H1 (cell line): ENCODE measurements around the gene NUAK1. TPM values are rescaled to one million over a fixed set of nuclear protein-coding genes. Genes with fewer than 3 reads are reported as not detected.

ENCODE experiments used
- CTCF ChIA-PET: fragments of 300-600 bp; sonication (Branson Sonifier 250); formaldehyde crosslinking; loops from one replicate; lab custom pipeline; 2021; ENCODE audit not compliant: partially characterized antibody; lab: Charles Lee
- POLR2A ChIA-PET: fragments of 300-600 bp; sonication (Branson Sonifier 250); formaldehyde crosslinking; loops from one replicate; lab custom pipeline; 2021; ENCODE audit warnings: inconsistent platforms; ENCODE audit not compliant: partially characterized antibody; lab: Charles Lee
- DNase-seq, 2 experiments: peaks; one replicate each; pipeline versions ENCODE4 v3.0.0 to v3.0.0-alpha.2; 2010 to 2022; ENCODE audit warnings: low spot score in 2 of 2, low read depth in 1 of 2, mixed read lengths in 1 of 2
- FAIRE-seq: peaks from 2 replicates; lab custom pipeline; 2011; peaks lifted over from hg19 to GRCh38; lab: Jason Lieb, UNC
- H2AFZ ChIP-seq: 2 replicates; pipeline ENCODE4 v1.8.1; 2012; ENCODE audit warnings: low read length, inconsistent platforms
- H2AK5ac ChIP-seq: 2 replicates; pipeline ENCODE4 v1.6.1; 2013; ENCODE audit warnings: low read depth, low read length
- H2BK120ac ChIP-seq: replicated peaks from 2 replicates; pipeline ENCODE3; 2013; ENCODE audit warnings: low read depth, low read length, inconsistent platforms
- H2BK12ac ChIP-seq: 2 replicates; pipeline ENCODE4 v1.6.1; 2013; ENCODE audit warnings: low read depth, low read length
- H2BK15ac ChIP-seq: 2 replicates; pipeline ENCODE4 v1.6.1; 2013; ENCODE audit warnings: low read length
- H2BK20ac ChIP-seq: 2 replicates; pipeline ENCODE4 v1.6.1; 2013; ENCODE audit warnings: low read length
- H2BK5ac ChIP-seq: 2 replicates; pipeline ENCODE4 v1.6.1; 2013; ENCODE audit warnings: low read depth, low read length
- H3K14ac ChIP-seq: 2 replicates; pipeline ENCODE4 v1.6.1; 2013; ENCODE audit warnings: inconsistent platforms; ENCODE audit not compliant: insufficient read length
- H3K18ac ChIP-seq: 2 replicates; pipeline ENCODE4 v1.6.1; 2013; ENCODE audit warnings: low read length; ENCODE audit errors: extremely low read depth
- H3K23ac ChIP-seq: 2 replicates; pipeline ENCODE4 v1.6.1; 2013; ENCODE audit warnings: inconsistent platforms; ENCODE audit not compliant: insufficient read length
- H3K23me2 ChIP-seq: 2 replicates; pipeline ENCODE4 v1.6.1; 2013; ENCODE audit warnings: low read depth, low read length
- H3K27ac ChIP-seq: 2 replicates; pipeline ENCODE4 v1.6.1; 2011; ENCODE audit warnings: low read depth, low read length, inconsistent platforms
- H3K27me3 ChIP-seq, 4 experiments: replicated peaks in 1 of 4; 1 replicate in 1 of 4; 2 replicates in 3 of 4; pipeline versions ENCODE4 v1.6.1 to v1.8.1; 2011 to 2013; ENCODE audit warnings: low read length in 3 of 4, mild to moderate bottlenecking in 3 of 4, inconsistent platforms in 2 of 4, mixed read lengths in 2 of 4, moderate library complexity in 1 of 4; ENCODE audit not compliant: control insufficient read depth in 3 of 4, insufficient read depth in 3 of 4; ENCODE audit errors: extremely low read depth in 1 of 4
- H3K36me3 ChIP-seq, 4 experiments: 2 replicates each; pipeline versions ENCODE4 v1.6.1 to v1.8.1; 2011 to 2013; ENCODE audit warnings: mild to moderate bottlenecking in 4 of 4, low read length in 3 of 4, moderate library complexity in 2 of 4, control low read depth in 1 of 4, inconsistent platforms in 1 of 4; ENCODE audit not compliant: insufficient read depth in 4 of 4, control insufficient read depth in 2 of 4
- H3K4ac ChIP-seq: replicated peaks from 2 replicates; pipeline ENCODE3; 2013; ENCODE audit warnings: low read length, low read depth, mixed read lengths, inconsistent platforms; ENCODE audit not compliant: insufficient read length
- H3K4me1 ChIP-seq, 4 experiments: replicated peaks in 1 of 4; 1 replicate in 1 of 4; 2 replicates in 3 of 4; pipeline versions ENCODE4 v1.6.1 to v1.8.1; 2011 to 2013; ENCODE audit warnings: low read length in 3 of 4, inconsistent platforms in 2 of 4, mixed read lengths in 1 of 4; ENCODE audit not compliant: insufficient read depth in 4 of 4, control insufficient read depth in 3 of 4
- H3K4me2 ChIP-seq, 2 experiments: 2 replicates each; pipeline versions ENCODE4 v1.6.1 to v1.8.1; 2011 to 2013; ENCODE audit warnings: low read depth in 2 of 2, low read length in 2 of 2, control low read depth in 1 of 2, inconsistent platforms in 1 of 2, mild to moderate bottlenecking in 1 of 2; ENCODE audit not compliant: insufficient read depth in 1 of 2
- H3K4me3 ChIP-seq, 4 experiments: fragments of 200-600, 300-600 bp in 1 of 4; sonication (generic), shearing (Covaris generic), sonication (Bioruptor Twin) in 1 of 4; 2 replicates each; pipeline versions ENCODE4 v1.5.1 to v1.8.1; 2011 to 2016; ENCODE audit warnings: low read length in 4 of 4, low read depth in 3 of 4, control low read depth in 2 of 4, inconsistent platforms in 2 of 4, mild to moderate bottlenecking in 2 of 4, mixed read lengths in 1 of 4, moderate library complexity in 1 of 4; ENCODE audit not compliant: insufficient read depth in 2 of 4; ENCODE audit errors: extremely low read depth in 1 of 4
- H3K56ac ChIP-seq: replicated peaks from 2 replicates; pipeline ENCODE3; 2013; ENCODE audit warnings: low read depth, mild to moderate bottlenecking, mixed read lengths, low read length, inconsistent platforms; ENCODE audit not compliant: insufficient read length
- H3K79me1 ChIP-seq: 2 replicates; pipeline ENCODE4 v1.6.1; 2013; ENCODE audit warnings: low read depth, low read length, control low read depth
- H3K79me2 ChIP-seq, 2 experiments: 2 replicates each; pipeline versions ENCODE4 v1.6.1 to v1.8.1; 2012 to 2013; ENCODE audit warnings: low read length in 2 of 2, mild to moderate bottlenecking in 2 of 2, inconsistent platforms in 1 of 2; ENCODE audit not compliant: insufficient read depth in 2 of 2, control insufficient read depth in 1 of 2
- H3K9ac ChIP-seq, 4 experiments: replicated peaks in 1 of 4; 1 replicate in 1 of 4; 2 replicates in 3 of 4; pipeline versions ENCODE4 v1.6.1 to v1.8.1; 2011 to 2013; ENCODE audit warnings: low read depth in 3 of 4, low read length in 3 of 4, control low read depth in 2 of 4, mild to moderate bottlenecking in 2 of 4, moderate library complexity in 2 of 4, inconsistent platforms in 1 of 4; ENCODE audit errors: extremely low read depth in 1 of 4
- H3K9me3 ChIP-seq, 2 experiments: 2 replicates each; pipeline versions ENCODE4 v1.6.1 to v1.8.1; 2012 to 2013; ENCODE audit warnings: mild to moderate bottlenecking in 2 of 2, moderate library complexity in 2 of 2, control low read depth in 1 of 2, inconsistent platforms in 1 of 2, low read depth in 1 of 2, low read length in 1 of 2, mixed read lengths in 1 of 2; ENCODE audit not compliant: insufficient read depth in 2 of 2
- H4K20me1 ChIP-seq, 2 experiments: replicated peaks in 1 of 2; 2 replicates each; pipeline versions ENCODE3 to v1.8.1; 2011 to 2013; ENCODE audit warnings: inconsistent platforms in 2 of 2, low read length in 2 of 2, mild to moderate bottlenecking in 1 of 2; ENCODE audit not compliant: insufficient read depth in 2 of 2, control insufficient read depth in 1 of 2
- H4K5ac ChIP-seq: 2 replicates; pipeline ENCODE4 v1.6.1; 2013; ENCODE audit warnings: low read length, low read depth, mixed read lengths, inconsistent platforms; ENCODE audit not compliant: insufficient read length
- H4K8ac ChIP-seq: 2 replicates; pipeline ENCODE4 v1.8.0; 2013; ENCODE audit warnings: mild to moderate bottlenecking, moderate library complexity, low read length, inconsistent platforms; ENCODE audit not compliant: insufficient read depth; ENCODE audit errors: extremely low read depth
- H4K91ac ChIP-seq: replicated peaks from 2 replicates; pipeline ENCODE3; 2013; ENCODE audit warnings: low read length, mixed read lengths, inconsistent platforms; ENCODE audit not compliant: insufficient read length
- BCL11A ChIP-seq, 2 experiments: IDR thresholded peaks; one replicate each; pipeline ENCODE4 v1.6.1; 2011; ENCODE audit warnings: low read depth in 2 of 2, low read length in 2 of 2, mild to moderate bottlenecking in 2 of 2
- CBX8 ChIP-seq: fragments of 300-800, 300-1000 bp; sonication (generic); IDR thresholded peaks from 2 replicates; pipeline ENCODE4 v1.7.1; 2016; ENCODE audit warnings: low read depth, low read length, borderline replicate concordance
- EZH2 ChIP-seq: fragments of 200-600 bp; sonication (generic); IDR thresholded peaks from 2 replicates; pipeline ENCODE4 v1.7.1; 2012; ENCODE audit warnings: low read depth, mild to moderate bottlenecking, moderate library complexity, low read length, inconsistent platforms; ENCODE audit not compliant: severe bottlenecking
- JUN ChIP-seq: IDR thresholded peaks from 2 replicates; pipeline ENCODE4 v1.6.1; 2011; ENCODE audit warnings: low read depth, mild to moderate bottlenecking, improper control_type of control experiment, low read length
- WGBS, 2 experiments: shearing (Covaris generic) in 1 of 2; methylation state at CpG; one replicate each; pipeline versions ENCODE4 v1.1.6 to v1.1.7; 2013 to 2015; ENCODE audit warnings: low lambda C conversion rate in 2 of 2, mixed read lengths in 2 of 2, inconsistent platforms in 1 of 2, low coverage in 1 of 2, missing lambda C conversion rate in 1 of 2; ENCODE audit not compliant: insufficient replicate concordance in 2 of 2, insufficient coverage in 1 of 2, insufficient read length in 1 of 2; ENCODE audit errors: extremely low coverage in 1 of 2, missing lambda C conversion rate in 1 of 2; 5-methylcytosine and 5-hydroxymethylcytosine counted together
- polyA plus RNA-seq, 7 experiments: library from polyadenylated mRNA; depleted of rRNA in 3 of 7; stranded (reverse) in 5 of 7; unstranded in 2 of 7; fragments of >200 nt in 5 of 7; fragments of 200-250 nt in 2 of 7; gene quantifications; 1 replicate in 5 of 7; 2 replicates in 1 of 7; 4 replicates in 1 of 7; pipeline versions ENCODE4 v1.2.1 to v1.2.3, GENCODE V29; 2011 to 2013; ENCODE audit warnings: missing spikeins in 2 of 7, mixed read lengths in 2 of 7
- total RNA-seq: library from RNA; stranded (reverse); fragmentation: NEBNext Ultra II Directional; extraction: Animal tissue kit (Norgen Biotek cat#: 25700); gene quantifications from 2 replicates; pipeline ENCODE4 v1.2.1, GENCODE V29; 2021

The NUAK1 gene
- total and polyA plus RNA-seq, 2 of the 8 experiments (the other 6 are each of a cell fraction or from before 2014, with no cell fraction given) = 6.7 to 18.2 TPM

DNA sequence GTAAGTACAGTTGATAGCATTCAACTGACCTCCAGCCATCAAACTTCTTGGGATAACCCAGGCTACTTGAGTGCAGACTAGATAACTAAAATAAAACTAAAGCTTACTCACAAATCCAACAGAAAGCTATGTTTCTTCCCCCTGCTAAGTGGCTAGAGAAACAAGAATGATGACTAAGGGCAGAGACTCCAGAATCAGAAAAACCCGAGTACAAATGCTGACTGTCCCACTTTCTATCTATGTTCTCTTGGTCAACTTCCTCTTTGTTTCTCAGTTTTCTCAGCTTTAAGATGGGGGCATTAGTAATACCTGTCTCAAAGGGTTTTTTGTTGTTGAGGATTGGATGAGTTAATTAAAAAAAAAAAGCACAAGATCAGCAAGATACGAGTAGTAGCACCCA, 6.1 kb upstream of the NUAK1 start:
- no peak overlapping the region for H3K4ac ChIP-seq
- no peak overlapping the region for H2BK5ac ChIP-seq
- H3K18ac ChIP-seq = no peak overlapping the region
- no peak overlapping the region for H4K91ac ChIP-seq
- H3K9ac ChIP-seq = no peak overlapping the region
- no peak for FAIRE-seq
- ChIA-PET POLR2A (no interaction called here), CTCF (interaction anchor here (0.6 to 1.3 kb wide), 6 partner anchors 9 to 724 kb away, joined by 3 to 4 read pairs (median 3); no protein-coding TSS in a partner anchor)
- H3K9me3 ChIP-seq = no peaks in the 10 kb centered on the region
- DNase-seq = no peak
- H3K4me3 ChIP-seq = no peak overlapping the region
- no peak overlapping the region for H2AFZ ChIP-seq
- no peak overlapping the region for H2AK5ac ChIP-seq
- peaks cover 3% of the 10 kb centered on the region; the same call in 1 of the 2 replicates for H3K79me1 ChIP-seq
- H3K27me3 ChIP-seq = no peaks in the 10 kb centered on the region
- H4K8ac ChIP-seq = no peak overlapping the region
- H2BK20ac ChIP-seq = no peak overlapping the region
- H3K27ac ChIP-seq = no peak overlapping the region
- H3K23me2 ChIP-seq = peaks cover 10% of the 10 kb centered on the region
- H3K4me2 ChIP-seq = no peak overlapping the region
- no peak overlapping the region for H4K5ac ChIP-seq
- H2BK12ac ChIP-seq = no peak overlapping the region
- peaks cover 0 to 22% of the 10 kb centered on the region in 2 experiments; a peak in 2 of 4 replicates for H3K79me2 ChIP-seq
- 94% methylated on average over 2 of the region's 2 CpGs; no CpG with 5 or more reads in 1 of the 2 experiments for WGBS, 2 experiments
- no peak overlapping the region for H3K14ac ChIP-seq
- H4K20me1 ChIP-seq = no peaks in the 10 kb centered on the region
- H2BK120ac ChIP-seq = no peak overlapping the region
- peaks cover 2 to 24% (median 10%) of the 10 kb centered on the region in 4 experiments; a peak in 4 of 7 replicates for H3K4me1 ChIP-seq
- no peak overlapping the region for H3K23ac ChIP-seq
- H2BK15ac ChIP-seq = no peak overlapping the region
- no peaks in the 10 kb centered on the region for H3K36me3 ChIP-seq
- H3K56ac ChIP-seq = no peak overlapping the region
- no peak for TF ChIP-seq EZH2
- no peak for TF ChIP-seq BCL11A (IDR thresholded peaks at IDR 0.05; ENCODE audit: low read depth in 2 of 2, low read length in 2 of 2)
- no peak for TF ChIP-seq CBX8
- TF ChIP-seq JUN = no peak
